Measurements from ENCODE around the gene SELENOP. TPM values are rescaled to one million over a fixed set of nuclear protein-coding genes. Genes with fewer than 3 reads are reported as not detected.
A peak's percentile ranks its signal among the peaks of the same experiment; 100 is the strongest.

SELENOP gene
- total RNA-seq, 1 experiment from 2014 or later, result 8.5 TPM

- peak overlapping the region in 1 of 2 experiments; percentile 35; a peak in 2 of 5 replicates for H3K4me3 Mint-ChIP-seq
- H3K9ac ChIP-seq (ENCODE audit: extremely low read depth, insufficient read length, low read length), result no peak overlapping the region
These were observed 1.8 kb upstream of the SELENOP start for GRCh38 chr5:42813533-42813932.

More at GRCh38 chr5:42813533-42813932, 1.8 kb upstream of the SELENOP start:
- Histone ChIP-seq H3K56ac (ENCODE audit: insufficient read length, low read depth, low read length) (no peak overlapping the region), H3K4ac (ENCODE audit: low read depth, low read length) (no peak overlapping the region), H3K23me2 (ENCODE audit: insufficient read length, low read depth, low read length, poor library complexity, severe bottlenecking) (peaks cover 2% of the 10 kb centered on the region), H2BK5ac (ENCODE audit: insufficient read length, low read length) (no peak overlapping the region), H3T11ph (ENCODE audit: low read length) (no peak overlapping the region), H3K9me3 (ENCODE audit: control insufficient read depth, low read depth, low read length) (no peaks in the 10 kb centered on the region), H3K27ac (ENCODE audit: insufficient read length, low read depth, low read length) (no peak overlapping the region), H4K8ac (replicated peaks; ENCODE audit: insufficient read length, low read depth, low read length) (no peak overlapping the region), H4K20me1 (ENCODE audit: control insufficient read depth, insufficient read depth, insufficient read length) (no peaks in the 10 kb centered on the region), H2BK15ac (ENCODE audit: low read depth, low read length) (no peak overlapping the region), H3K79me1 (ENCODE audit: insufficient read depth, low read depth, low read length, poor library complexity, severe bottlenecking) (no peaks in the 10 kb centered on the region), H2BK20ac (ENCODE audit: low read depth, low read length, poor library complexity, severe bottlenecking) (no peak overlapping the region), H4K5ac (ENCODE audit: insufficient read length, low read depth, low read length) (no peak overlapping the region), H2AK5ac (ENCODE audit: insufficient read length, low read length) (no peak overlapping the region), H3K23ac (ENCODE audit: insufficient read length, low read depth, low read length) (no peak overlapping the region), H2BK120ac (ENCODE audit: low read depth, low read length, poor library complexity, severe bottlenecking) (no peak overlapping the region), H3K14ac (ENCODE audit: insufficient read depth, low read length) (no peak overlapping the region), H2AFZ (ENCODE audit: low read length) (no peak overlapping the region), H3K18ac (ENCODE audit: insufficient read length, low read depth, low read length) (no peak overlapping the region), H2BK12ac (ENCODE audit: insufficient read length, low read depth, low read length) (no peak overlapping the region), H3K4me2 (ENCODE audit: insufficient read depth, insufficient read length, low read length) (no peak overlapping the region), H4K91ac (ENCODE audit: insufficient read length, low read depth, low read length) (no peak overlapping the region), H3K27me3 (ENCODE audit: insufficient read depth, low read length) (no peaks in the 10 kb centered on the region), H3K79me2 (ENCODE audit: insufficient read depth, low read length) (no peaks in the 10 kb centered on the region), H3K4me1 (ENCODE audit: insufficient read depth, low read length) (no peaks in the 10 kb centered on the region)
- H3K27ac Mint-ChIP-seq, result peak overlapping the region; percentile 76 to 92 (median 90); a peak in 6 of 7 replicates
- no peaks in the 10 kb centered on the region for H3K36me3 Mint-ChIP-seq (ENCODE audit: insufficient read depth in 1 of 3, low read depth in 3 of 3)
- H3K27me3 Mint-ChIP-seq (ENCODE audit: low read depth), result peaks cover 1% of the 10 kb centered on the region; the same call in 1 of the 2 replicates
- TF ChIP-seq CTCF (conservative IDR thresholded peaks at IDR 0.05), result no peak
- DNase-seq, result peak; percentile 81
- no peaks in the 10 kb centered on the region; a peak in 1 of 5 replicates for H3K9me3 Mint-ChIP-seq
- WGBS (ENCODE audit: extremely low coverage, insufficient read length, low lambda C conversion rate), result no CpG with 5 or more reads among the region's 19 CpGs
- peaks cover 48 to 59% of the 10 kb centered on the region in 2 experiments for H3K4me1 Mint-ChIP-seq
